Measurements from ENCODE around the gene ANAPC7.

- TF ChIP-seq GATA2 (IDR thresholded peaks at IDR 0.05; ENCODE audit: low read depth, low read length): no peak
- TF ChIP-seq GATA3 (IDR thresholded peaks at IDR 0.05; ENCODE audit: low read depth, low read length): no peak
Observed at GRCh38 chr12:110338754-110339153, 64.8 kb downstream of the ANAPC7 start.

All from SH-SY5Y (cell line).